SK-N-SH treated with all-trans-retinoic acid at 6 μM for 48 hours (cell line): ENCODE measurements around the gene TDRKH.
"Not testable (repeated sequence)": the region's sequence is repeated elsewhere in the genome, so short reads cannot be mapped to it uniquely, and the experiment has no call there.

Source experiments
- ATAC-seq: fragments of 200-7000 bp; cut with Tn5 transposase; 3 replicates; pipeline ENCODE4 v1.9.1; 2020; ENCODE audit warnings: mild to moderate bottlenecking, moderate library complexity
- ARNTL ChIP-seq: fragments of 450-650 bp; formaldehyde crosslinking; IDR thresholded peaks from 2 replicates; pipeline ENCODE4 v1.5.0; 2020; ENCODE audit warnings: low read depth, mild to moderate bottlenecking, moderate library complexity, borderline replicate concordance
- CREB5 ChIP-seq: fragments of 250-450 bp; sonication (Bioruptor Pico); IDR thresholded peaks from 2 replicates; pipeline ENCODE4 v1.5.1; 2020; ENCODE audit warnings: low read depth, mild to moderate bottlenecking, moderate library complexity
- CSDC2 ChIP-seq: fragments of 250-450 bp; sonication (Bioruptor Pico); IDR thresholded peaks from 2 replicates; pipeline ENCODE4 v1.5.0; 2020; ENCODE audit warnings: mild to moderate bottlenecking, moderate library complexity
- ESRRG ChIP-seq: fragments of 250-450 bp; sonication (Bioruptor Pico); IDR thresholded peaks from 2 replicates; pipeline ENCODE4 v1.6.1; 2021; ENCODE audit warnings: mild to moderate bottlenecking
- ISL1 ChIP-seq: fragments of 250-450 bp; sonication (Bioruptor Pico); IDR thresholded peaks from 2 replicates; pipeline ENCODE4 v2.1.2; 2022; ENCODE audit warnings: mild to moderate bottlenecking, moderate library complexity
- PPARA ChIP-seq: fragments of 250-450 bp; sonication (Bioruptor Pico); IDR thresholded peaks from 2 replicates; pipeline ENCODE4 v1.5.0; 2020; ENCODE audit warnings: mild to moderate bottlenecking, borderline replicate concordance
- RARB ChIP-seq: fragments of 250-450 bp; sonication (Bioruptor Pico); IDR thresholded peaks from 2 replicates; pipeline ENCODE4 v1.8.0; 2021; ENCODE audit warnings: mild to moderate bottlenecking, moderate library complexity
- SNAI2 ChIP-seq: fragments of 250-450 bp; sonication (Bioruptor Pico); IDR thresholded peaks from 2 replicates; pipeline ENCODE4 v1.5.0; 2020; ENCODE audit warnings: mild to moderate bottlenecking, moderate library complexity
- TCF4 ChIP-seq: fragments of 250-450 bp; sonication (Bioruptor Pico); IDR thresholded peaks from 2 replicates; pipeline ENCODE4 v1.8.0; 2021; ENCODE audit warnings: mild to moderate bottlenecking, moderate library complexity, borderline replicate concordance
- TSHZ2 ChIP-seq: fragments of 250-450 bp; sonication (Bioruptor Pico); IDR thresholded peaks from 2 replicates; pipeline ENCODE4 v1.5.0; 2020; ENCODE audit warnings: mild to moderate bottlenecking, moderate library complexity
- ZC3H10 ChIP-seq: fragments of 250-450 bp; sonication (Bioruptor Pico); IDR thresholded peaks from 2 replicates; pipeline ENCODE4 v1.5.1; 2021; ENCODE audit warnings: mild to moderate bottlenecking, moderate library complexity
- ZFP30 ChIP-seq: fragments of 450-650 bp; formaldehyde crosslinking; IDR thresholded peaks from 2 replicates; pipeline ENCODE4 v1.5.0; 2022; ENCODE audit warnings: mild to moderate bottlenecking, moderate library complexity
- ZNF565 ChIP-seq: fragments of 450-650 bp; formaldehyde crosslinking; conservative IDR thresholded peaks from 2 replicates; pipeline ENCODE4 v1.5.0; 2020; ENCODE audit warnings: low read depth, mild to moderate bottlenecking, moderate library complexity
- ZNF70 ChIP-seq: fragments of 450-650 bp; formaldehyde crosslinking; IDR thresholded peaks from 2 replicates; pipeline ENCODE4 v1.5.0; 2020; ENCODE audit warnings: mild to moderate bottlenecking, moderate library complexity
- ZNF8 ChIP-seq: fragments of 450-650 bp; formaldehyde crosslinking; IDR thresholded peaks from 2 replicates; pipeline ENCODE4 v1.5.0; 2020; ENCODE audit warnings: mild to moderate bottlenecking, moderate library complexity
- TF ChIP-seq, protein P1 (sequence below): fragments of 250-450 bp; sonication (Bioruptor Pico); IDR thresholded peaks from 2 replicates; pipeline ENCODE4 v1.8.0; 2020; ENCODE audit warnings: mild to moderate bottlenecking, moderate library complexity, borderline replicate concordance
- TF ChIP-seq, protein P2 (sequence below): fragments of 250-450 bp; sonication (Bioruptor Pico); IDR thresholded peaks from 2 replicates; pipeline ENCODE4 v1.5.1; 2021; ENCODE audit warnings: mild to moderate bottlenecking, moderate library complexity
- TF ChIP-seq, protein P3 (sequence below): fragments of 250-450 bp; sonication (Bioruptor Pico); IDR thresholded peaks from 2 replicates; pipeline ENCODE4 v1.8.0; 2021; ENCODE audit warnings: low read depth, mild to moderate bottlenecking, moderate library complexity, borderline replicate concordance

The TDRKH gene

DNA sequence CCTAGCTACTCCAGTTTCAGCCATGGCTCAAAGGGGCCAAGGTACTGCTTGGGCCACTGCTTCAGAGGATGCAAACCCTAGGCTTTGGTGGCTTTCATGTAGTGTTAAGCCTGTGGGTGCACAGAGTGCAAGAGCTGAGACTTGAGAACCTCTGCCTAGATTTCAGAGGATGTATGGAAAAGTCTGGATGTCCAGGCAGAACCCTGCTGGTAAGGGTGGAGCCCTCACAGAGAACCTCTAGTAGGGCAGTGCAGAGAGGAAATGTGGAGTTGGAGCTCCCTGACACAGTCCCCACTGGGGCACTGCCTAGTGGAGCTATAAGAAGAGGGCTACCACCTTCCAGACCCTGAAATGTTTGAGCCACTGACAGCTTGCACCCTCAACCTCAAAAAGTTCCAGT lies 52.8 kb downstream of the TDRKH start (continued):
- TF ChIP-seq SNAI2 (CRISPR knock-in tag) = no peak
- TF ChIP-seq, all 23 proteins: peak for 0

DNA sequence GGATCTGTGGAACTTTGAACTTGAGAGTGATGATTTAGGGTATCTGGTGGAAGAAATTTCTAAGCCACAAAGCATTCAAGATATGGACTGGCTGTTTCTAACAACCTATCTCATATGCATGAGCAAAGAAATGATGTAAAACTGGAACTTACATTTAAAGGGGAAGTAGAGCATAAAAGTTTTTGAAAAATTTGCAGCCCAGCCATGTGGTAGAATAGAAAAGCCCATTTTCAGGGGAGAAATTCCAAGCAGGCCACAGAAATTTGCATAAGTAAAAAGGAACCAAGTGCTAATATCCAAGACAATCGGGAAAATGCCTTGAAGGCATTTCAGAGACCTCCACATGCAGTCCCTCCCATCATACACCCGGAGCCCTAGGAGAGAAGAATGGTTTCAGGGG lies 53.3 kb downstream of the TDRKH start:
- TF ChIP-seq, protein P1, sequence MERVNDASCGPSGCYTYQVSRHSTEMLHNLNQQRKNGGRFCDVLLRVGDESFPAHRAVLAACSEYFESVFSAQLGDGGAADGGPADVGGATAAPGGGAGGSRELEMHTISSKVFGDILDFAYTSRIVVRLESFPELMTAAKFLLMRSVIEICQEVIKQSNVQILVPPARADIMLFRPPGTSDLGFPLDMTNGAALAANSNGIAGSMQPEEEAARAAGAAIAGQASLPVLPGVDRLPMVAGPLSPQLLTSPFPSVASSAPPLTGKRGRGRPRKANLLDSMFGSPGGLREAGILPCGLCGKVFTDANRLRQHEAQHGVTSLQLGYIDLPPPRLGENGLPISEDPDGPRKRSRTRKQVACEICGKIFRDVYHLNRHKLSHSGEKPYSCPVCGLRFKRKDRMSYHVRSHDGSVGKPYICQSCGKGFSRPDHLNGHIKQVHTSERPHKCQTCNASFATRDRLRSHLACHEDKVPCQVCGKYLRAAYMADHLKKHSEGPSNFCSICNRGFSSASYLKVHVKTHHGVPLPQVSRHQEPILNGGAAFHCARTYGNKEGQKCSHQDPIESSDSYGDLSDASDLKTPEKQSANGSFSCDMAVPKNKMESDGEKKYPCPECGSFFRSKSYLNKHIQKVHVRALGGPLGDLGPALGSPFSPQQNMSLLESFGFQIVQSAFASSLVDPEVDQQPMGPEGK (CRISPR knock-in tag) = no peak
- ATAC-seq = no peak

DNA sequence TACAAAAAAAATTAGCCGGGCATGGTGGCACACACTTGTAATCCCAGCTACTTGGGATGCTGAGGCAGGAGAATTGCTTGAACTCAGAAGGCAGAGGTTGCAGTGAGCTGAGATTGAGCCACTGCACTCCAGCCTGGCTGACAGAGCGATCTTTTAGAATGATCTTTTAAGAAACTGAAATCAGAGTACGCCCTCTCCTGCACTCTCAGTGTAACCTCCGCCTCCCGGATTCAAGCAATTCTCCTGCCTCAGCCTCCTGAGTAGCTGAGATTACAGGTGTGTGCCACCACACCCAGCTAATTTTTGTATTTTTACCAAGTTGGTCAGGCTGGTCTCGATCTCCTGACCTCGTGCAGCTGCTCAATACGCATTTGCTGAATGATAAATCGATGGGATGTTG lies 56.3 kb downstream of the TDRKH start:
- ATAC-seq = not testable (repeated sequence)

DNA sequence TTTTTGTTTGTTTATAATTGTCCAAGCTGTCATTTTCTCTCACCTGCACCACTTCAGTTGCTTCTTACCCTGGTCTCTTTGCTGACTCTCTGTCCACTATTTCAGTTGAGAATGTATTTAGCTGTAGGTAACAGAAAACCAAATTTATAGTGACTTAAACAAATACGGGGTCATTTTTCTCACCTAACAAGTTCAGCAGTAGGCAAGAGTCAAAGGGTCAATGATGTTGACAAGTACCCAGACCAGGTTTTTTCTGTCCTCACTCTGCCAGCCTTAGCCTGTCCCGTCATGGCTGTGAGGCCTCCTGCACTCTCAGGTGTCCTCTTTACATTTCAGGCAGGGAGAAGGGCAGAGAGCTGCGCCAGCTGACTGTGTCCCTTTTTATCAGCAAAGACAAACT lies 57.2 kb downstream of the TDRKH start:
- TF ChIP-seq RARB (CRISPR knock-in tag) (no peak), ZC3H10 (CRISPR knock-in tag) (no peak), SNAI2 (CRISPR knock-in tag) (no peak), ISL1 (CRISPR knock-in tag) (no peak), PPARA (CRISPR knock-in tag) (no peak), ESRRG (CRISPR knock-in tag) (no peak), TSHZ2 (CRISPR knock-in tag) (no peak), ARNTL (CRISPR knock-in tag) (no peak), CREB5 (CRISPR knock-in tag) (no peak)
- TF ChIP-seq, protein P2, sequence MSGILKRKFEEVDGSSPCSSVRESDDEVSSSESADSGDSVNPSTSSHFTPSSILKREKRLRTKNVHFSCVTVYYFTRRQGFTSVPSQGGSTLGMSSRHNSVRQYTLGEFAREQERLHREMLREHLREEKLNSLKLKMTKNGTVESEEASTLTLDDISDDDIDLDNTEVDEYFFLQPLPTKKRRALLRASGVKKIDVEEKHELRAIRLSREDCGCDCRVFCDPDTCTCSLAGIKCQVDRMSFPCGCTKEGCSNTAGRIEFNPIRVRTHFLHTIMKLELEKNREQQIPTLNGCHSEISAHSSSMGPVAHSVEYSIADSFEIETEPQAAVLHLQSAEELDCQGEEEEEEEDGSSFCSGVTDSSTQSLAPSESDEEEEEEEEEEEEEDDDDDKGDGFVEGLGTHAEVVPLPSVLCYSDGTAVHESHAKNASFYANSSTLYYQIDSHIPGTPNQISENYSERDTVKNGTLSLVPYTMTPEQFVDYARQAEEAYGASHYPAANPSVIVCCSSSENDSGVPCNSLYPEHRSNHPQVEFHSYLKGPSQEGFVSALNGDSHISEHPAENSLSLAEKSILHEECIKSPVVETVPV = no peak
- TF ChIP-seq, protein P1 (CRISPR knock-in tag) = no peak
- TF ChIP-seq, protein P3, sequence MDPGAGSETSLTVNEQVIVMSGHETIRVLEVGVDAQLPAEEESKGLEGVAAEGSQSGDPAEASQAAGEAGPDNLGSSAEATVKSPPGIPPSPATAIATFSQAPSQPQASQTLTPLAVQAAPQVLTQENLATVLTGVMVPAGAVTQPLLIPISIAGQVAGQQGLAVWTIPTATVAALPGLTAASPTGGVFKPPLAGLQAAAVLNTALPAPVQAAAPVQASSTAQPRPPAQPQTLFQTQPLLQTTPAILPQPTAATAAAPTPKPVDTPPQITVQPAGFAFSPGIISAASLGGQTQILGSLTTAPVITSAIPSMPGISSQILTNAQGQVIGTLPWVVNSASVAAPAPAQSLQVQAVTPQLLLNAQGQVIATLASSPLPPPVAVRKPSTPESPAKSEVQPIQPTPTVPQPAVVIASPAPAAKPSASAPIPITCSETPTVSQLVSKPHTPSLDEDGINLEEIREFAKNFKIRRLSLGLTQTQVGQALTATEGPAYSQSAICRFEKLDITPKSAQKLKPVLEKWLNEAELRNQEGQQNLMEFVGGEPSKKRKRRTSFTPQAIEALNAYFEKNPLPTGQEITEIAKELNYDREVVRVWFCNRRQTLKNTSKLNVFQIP (CRISPR knock-in tag) = no peak

GRCh38 chr1:151729966-151730291 lies 60.4 kb downstream of the TDRKH start:
- no peak for ATAC-seq
- TF ChIP-seq SNAI2 (CRISPR knock-in tag) (no peak), TSHZ2 (CRISPR knock-in tag) (no peak), ZC3H10 (CRISPR knock-in tag) (no peak), RARB (CRISPR knock-in tag) (no peak), ZNF8 (CRISPR knock-in tag) (no peak), PPARA (CRISPR knock-in tag) (no peak), ZNF70 (CRISPR knock-in tag) (no peak), ZFP30 (CRISPR knock-in tag) (no peak), ZNF565 (CRISPR knock-in tag) (no peak), CSDC2 (CRISPR knock-in tag) (no peak), TCF4 (CRISPR knock-in tag) (no peak), ARNTL (CRISPR knock-in tag) (no peak)
- TF ChIP-seq, protein P1 (CRISPR knock-in tag) = no peak

More for the DNA sequence above, 57.2 kb downstream of the TDRKH start:
- no peak for ATAC-seq
